Fibroblast of lung (primary cell): ENCODE data around the gene UBTD1. TPM values are rescaled to one million over a fixed set of nuclear protein-coding genes. Genes with fewer than 3 reads are reported as not detected.
A peak's percentile ranks its signal among the peaks of the same experiment; 100 is the strongest.

Experiments used
- DNase-seq, 2 donors: peaks; one replicate each; pipeline versions ENCODE4 v3.0.0 to v3.0.0-alpha.2; 2010; ENCODE audit warnings: low read depth in 2 of 2
- H2AFZ ChIP-seq: 2 replicates; pipeline ENCODE4 v1.5.1; 2012; ENCODE audit warnings: low read length, control low read depth, inconsistent platforms
- H3K27ac ChIP-seq: 2 replicates; pipeline ENCODE4 v1.5.1; 2011; ENCODE audit warnings: low read length, control low read depth; ENCODE audit not compliant: insufficient read depth
- H3K27me3 ChIP-seq: 2 replicates; pipeline ENCODE4 v1.5.1; 2011; ENCODE audit warnings: mild to moderate bottlenecking, low read length; ENCODE audit not compliant: control insufficient read depth, insufficient read depth
- H3K36me3 ChIP-seq: 2 replicates; pipeline ENCODE4 v1.5.1; 2011; ENCODE audit warnings: low read length; ENCODE audit not compliant: control insufficient read depth, insufficient read depth
- H3K4me1 ChIP-seq: 2 replicates; pipeline ENCODE4 v1.5.1; 2011; ENCODE audit warnings: low read length; ENCODE audit not compliant: control insufficient read depth, insufficient read depth; ENCODE audit errors: extremely low read depth
- H3K4me2 ChIP-seq: 2 replicates; pipeline ENCODE4 v1.5.1; 2011; ENCODE audit warnings: low read length, control low read depth; ENCODE audit not compliant: insufficient read depth; ENCODE audit errors: extremely low read depth
- H3K4me3 ChIP-seq, 4 experiments: fragments of 200-600 bp in 1 of 4; sonication (generic) in 1 of 4; replicated peaks in 1 of 4; 2 replicates each; pipeline ENCODE4 v1.5.1; 2011 to 2016; ENCODE audit warnings: low read length in 4 of 4, low read depth in 3 of 4, mild to moderate bottlenecking in 3 of 4, control low read depth in 2 of 4, inconsistent platforms in 1 of 4, mixed read lengths in 1 of 4; ENCODE audit not compliant: insufficient read depth in 1 of 4; ENCODE audit errors: control extremely low read depth in 1 of 4
- H3K79me2 ChIP-seq: 2 replicates; pipeline ENCODE4 v1.5.1; 2012; ENCODE audit warnings: mild to moderate bottlenecking, low read length, inconsistent platforms; ENCODE audit not compliant: control insufficient read depth, insufficient read depth
- H3K9ac ChIP-seq: 2 replicates; pipeline ENCODE4 v1.5.1; 2011; ENCODE audit warnings: mild to moderate bottlenecking, low read length, control low read depth; ENCODE audit not compliant: insufficient read depth
- H3K9me3 ChIP-seq: 2 replicates; pipeline ENCODE4 v1.5.1; 2012; ENCODE audit warnings: low read depth, low read length; ENCODE audit not compliant: control insufficient read depth, insufficient read depth
- H4K20me1 ChIP-seq: 2 replicates; pipeline ENCODE4 v1.5.1; 2011; ENCODE audit warnings: low read length; ENCODE audit not compliant: control insufficient read depth, insufficient read depth; ENCODE audit errors: extremely low read depth
- EZH2 ChIP-seq: IDR thresholded peaks from 2 replicates; pipeline ENCODE4 v1.5.1; 2012; ENCODE audit warnings: low read length, control low read depth, mild to moderate bottlenecking; ENCODE audit errors: missing control alignments
- polyA plus RNA-seq, 2 donors: library from polyadenylated mRNA; depleted of rRNA in 1 of 2; stranded (reverse) in 1 of 2; unstranded in 1 of 2; fragments of >200 nt; gene quantifications; 2 replicates each; pipeline ENCODE4 v1.2.1, GENCODE V29; 2011 to 2012; ENCODE audit warnings: missing spikeins in 1 of 2
- total RNA-seq: library from RNA; depleted of rRNA; stranded (reverse); fragments of >200 nt; gene quantifications from 2 replicates; pipeline ENCODE4 v1.2.1, GENCODE V29; 2014
- TF ChIP-seq, protein P1 (sequence below), 2 donors: IDR thresholded peaks in 1 of 2; conservative IDR thresholded peaks in 1 of 2; 1 replicate in 1 of 2; 2 replicates in 1 of 2; pipeline ENCODE4 v1.5.1; 2011 to 2012; ENCODE audit warnings: low read length in 2 of 2, control low read depth in 1 of 2, inconsistent platforms in 1 of 2, low read depth in 1 of 2, mild to moderate bottlenecking in 1 of 2

Gene UBTD1
- total and polyA plus RNA-seq, 2 donors (not counting 1 experiment from before 2014, with no cell fraction given), result 10.7 to 22.0 TPM

DNA sequence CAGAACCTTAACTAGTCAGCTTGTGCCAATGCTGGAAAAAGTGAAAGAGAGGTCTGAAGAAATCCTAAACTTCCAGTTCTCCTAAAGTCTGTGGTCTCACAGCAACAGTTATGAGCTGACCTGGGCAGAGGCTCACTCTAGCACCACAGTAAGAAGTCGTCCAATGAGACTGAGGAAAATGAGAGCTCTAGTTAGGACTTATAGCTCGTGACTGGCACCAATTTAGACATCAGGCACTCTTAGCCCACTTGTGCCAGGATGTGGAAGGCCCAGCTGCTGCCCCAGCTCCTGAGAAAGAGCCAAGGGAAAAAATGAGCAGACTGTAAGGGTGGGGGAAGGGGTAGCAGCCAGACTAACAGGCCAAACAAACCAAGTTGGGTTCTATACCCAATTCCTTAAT, 8.1 kb upstream of the UBTD1 start:
- DNase-seq, result no peak
- Histone ChIP-seq H3K27ac (no peak overlapping the region), H3K4me2 (no peak overlapping the region)

DNA sequence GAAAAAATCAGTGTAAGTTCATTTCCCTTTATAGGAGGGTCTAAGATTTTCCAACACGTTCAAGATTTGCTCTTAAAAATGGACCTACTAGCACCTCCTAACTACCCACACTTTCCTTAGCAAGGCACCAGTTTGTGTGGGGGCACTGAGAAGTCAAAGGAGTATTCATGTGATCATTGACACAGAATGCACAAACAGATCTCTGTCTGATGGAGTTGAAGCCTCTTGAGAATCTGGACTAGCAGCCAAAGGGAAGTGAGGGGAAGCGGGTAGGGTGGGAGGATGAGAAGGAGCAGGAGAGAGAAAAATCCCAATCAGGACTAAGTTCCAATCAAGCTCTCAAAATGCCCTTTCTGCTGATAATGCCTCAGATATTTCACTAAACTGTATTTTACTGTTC, 4.6 kb upstream of the UBTD1 start:
- Histone ChIP-seq H3K4me2 (no peak overlapping the region), H3K4me1 (peaks cover 2% of the 10 kb centered on the region), H2AFZ (no peak overlapping the region), H3K79me2 (peaks cover 87% of the 10 kb centered on the region), H3K36me3 (peaks cover 1% of the 10 kb centered on the region), H3K27me3 (no peaks in the 10 kb centered on the region), H3K9me3 (no peaks in the 10 kb centered on the region), H3K27ac (no peak overlapping the region), H3K4me3 (no peak overlapping the region), H4K20me1 (no peaks in the 10 kb centered on the region), H3K9ac (no peak overlapping the region)
- no peak for DNase-seq
- TF ChIP-seq EZH2, result no peak
- TF ChIP-seq, protein P1, sequence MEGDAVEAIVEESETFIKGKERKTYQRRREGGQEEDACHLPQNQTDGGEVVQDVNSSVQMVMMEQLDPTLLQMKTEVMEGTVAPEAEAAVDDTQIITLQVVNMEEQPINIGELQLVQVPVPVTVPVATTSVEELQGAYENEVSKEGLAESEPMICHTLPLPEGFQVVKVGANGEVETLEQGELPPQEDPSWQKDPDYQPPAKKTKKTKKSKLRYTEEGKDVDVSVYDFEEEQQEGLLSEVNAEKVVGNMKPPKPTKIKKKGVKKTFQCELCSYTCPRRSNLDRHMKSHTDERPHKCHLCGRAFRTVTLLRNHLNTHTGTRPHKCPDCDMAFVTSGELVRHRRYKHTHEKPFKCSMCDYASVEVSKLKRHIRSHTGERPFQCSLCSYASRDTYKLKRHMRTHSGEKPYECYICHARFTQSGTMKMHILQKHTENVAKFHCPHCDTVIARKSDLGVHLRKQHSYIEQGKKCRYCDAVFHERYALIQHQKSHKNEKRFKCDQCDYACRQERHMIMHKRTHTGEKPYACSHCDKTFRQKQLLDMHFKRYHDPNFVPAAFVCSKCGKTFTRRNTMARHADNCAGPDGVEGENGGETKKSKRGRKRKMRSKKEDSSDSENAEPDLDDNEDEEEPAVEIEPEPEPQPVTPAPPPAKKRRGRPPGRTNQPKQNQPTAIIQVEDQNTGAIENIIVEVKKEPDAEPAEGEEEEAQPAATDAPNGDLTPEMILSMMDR (conservative IDR thresholded peaks at IDR 0.05 in 1 of 2, IDR thresholded peaks at IDR 0.05 in 1 of 2; ENCODE audit: low read depth in 1 of 2, low read length in 2 of 2), result no peak

More for the DNA sequence above, 8.1 kb upstream of the UBTD1 start:
- Histone ChIP-seq H2AFZ (no peak overlapping the region), H4K20me1 (peaks cover 1% of the 10 kb centered on the region), H3K79me2 (peaks cover 86% of the 10 kb centered on the region), H3K4me3 (no peak overlapping the region), H3K36me3 (peaks cover 1% of the 10 kb centered on the region), H3K9me3 (no peaks in the 10 kb centered on the region), H3K4me1 (no peaks in the 10 kb centered on the region), H3K27me3 (no peaks in the 10 kb centered on the region), H3K9ac (no peak overlapping the region)
- TF ChIP-seq, protein P1 (conservative IDR thresholded peaks at IDR 0.05 in 1 of 2, IDR thresholded peaks at IDR 0.05 in 1 of 2; ENCODE audit: low read depth in 1 of 2, low read length in 2 of 2), result no peak
- TF ChIP-seq EZH2, result no peak

DNA sequence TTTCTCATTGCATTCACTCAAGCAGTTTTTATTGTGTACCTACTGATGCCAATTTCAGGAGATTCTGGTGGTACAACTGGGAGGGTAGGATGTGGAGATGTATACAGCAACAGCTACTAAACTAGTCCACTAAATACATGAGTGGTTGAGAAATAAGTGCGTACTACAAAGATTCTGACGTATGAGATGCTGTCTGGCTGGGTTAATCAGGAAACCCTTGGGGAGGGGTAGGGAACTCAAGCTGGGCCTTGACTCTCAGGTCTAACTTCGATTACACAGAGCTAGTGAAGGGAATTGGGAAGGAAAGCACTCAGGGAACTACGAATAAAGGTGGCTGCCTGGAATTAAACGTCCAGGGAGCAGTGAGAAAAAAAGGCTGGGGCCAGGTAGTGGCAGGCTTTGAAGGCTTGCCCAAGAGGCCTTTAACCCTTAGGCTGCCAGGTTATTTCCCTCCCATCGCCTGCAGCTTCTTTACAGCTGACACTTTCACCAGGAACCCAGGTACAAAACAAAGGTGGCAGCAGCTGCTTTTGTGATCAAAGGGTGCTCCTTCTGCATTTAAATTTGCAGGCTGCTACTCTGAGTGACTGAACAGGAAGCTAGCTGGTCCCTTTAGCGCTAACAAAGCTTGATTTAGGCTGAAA, 3.7 kb upstream of the UBTD1 start:
- DNase-seq, result peak; percentile 23 to 55
- Histone ChIP-seq H3K4me2 (peak overlapping the region; percentile 26), H3K9ac (no peak overlapping the region)

More for the DNA sequence above, 3.7 kb upstream of the UBTD1 start:
- H3K27ac ChIP-seq, result no peak overlapping the region
- peaks cover 82% of the 10 kb centered on the region for H3K79me2 ChIP-seq
- H4K20me1 ChIP-seq, result no peaks in the 10 kb centered on the region
- no peaks in the 10 kb centered on the region for H3K9me3 ChIP-seq
- H3K27me3 ChIP-seq, result no peaks in the 10 kb centered on the region
- no peak overlapping the region for H2AFZ ChIP-seq
- peaks cover 1% of the 10 kb centered on the region for H3K36me3 ChIP-seq
- TF ChIP-seq EZH2, result no peak
- TF ChIP-seq, protein P1 (conservative IDR thresholded peaks at IDR 0.05 in 1 of 2, IDR thresholded peaks at IDR 0.05 in 1 of 2; ENCODE audit: low read depth in 1 of 2, low read length in 2 of 2), result no peak
- no peak overlapping the region for H3K4me3 ChIP-seq
- peaks cover 3% of the 10 kb centered on the region for H3K4me1 ChIP-seq
